ENCODE results near the gene BNIPL.

DNA sequence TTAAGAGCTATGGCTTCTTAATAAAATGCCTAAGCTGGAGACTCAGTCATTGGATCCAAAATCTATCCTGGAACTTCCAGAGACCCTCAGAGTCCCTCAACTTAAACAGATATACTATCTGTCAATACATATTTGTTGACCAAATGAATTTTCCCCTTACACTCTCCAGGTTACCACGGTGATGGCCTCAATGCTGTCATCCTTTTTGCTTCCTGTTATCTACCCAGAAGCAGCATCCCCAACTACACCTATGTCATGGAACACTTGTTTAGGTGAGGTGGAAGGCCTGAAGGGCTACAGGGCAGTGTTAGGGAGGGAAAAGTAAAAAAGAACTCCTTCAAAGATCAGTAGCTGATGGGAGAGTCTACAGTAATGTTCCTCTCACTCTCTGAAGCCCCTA lies 6.8 kb downstream of the BNIPL start:
- no peak for TF ChIP-seq EZH2 (IDR thresholded peaks at IDR 0.05; ENCODE audit: low read length)
- TF ChIP-seq, protein P1, sequence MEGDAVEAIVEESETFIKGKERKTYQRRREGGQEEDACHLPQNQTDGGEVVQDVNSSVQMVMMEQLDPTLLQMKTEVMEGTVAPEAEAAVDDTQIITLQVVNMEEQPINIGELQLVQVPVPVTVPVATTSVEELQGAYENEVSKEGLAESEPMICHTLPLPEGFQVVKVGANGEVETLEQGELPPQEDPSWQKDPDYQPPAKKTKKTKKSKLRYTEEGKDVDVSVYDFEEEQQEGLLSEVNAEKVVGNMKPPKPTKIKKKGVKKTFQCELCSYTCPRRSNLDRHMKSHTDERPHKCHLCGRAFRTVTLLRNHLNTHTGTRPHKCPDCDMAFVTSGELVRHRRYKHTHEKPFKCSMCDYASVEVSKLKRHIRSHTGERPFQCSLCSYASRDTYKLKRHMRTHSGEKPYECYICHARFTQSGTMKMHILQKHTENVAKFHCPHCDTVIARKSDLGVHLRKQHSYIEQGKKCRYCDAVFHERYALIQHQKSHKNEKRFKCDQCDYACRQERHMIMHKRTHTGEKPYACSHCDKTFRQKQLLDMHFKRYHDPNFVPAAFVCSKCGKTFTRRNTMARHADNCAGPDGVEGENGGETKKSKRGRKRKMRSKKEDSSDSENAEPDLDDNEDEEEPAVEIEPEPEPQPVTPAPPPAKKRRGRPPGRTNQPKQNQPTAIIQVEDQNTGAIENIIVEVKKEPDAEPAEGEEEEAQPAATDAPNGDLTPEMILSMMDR (optimal IDR thresholded peaks at IDR 0.05 in 1 of 3, IDR thresholded peaks at IDR 0.05 in 1 of 3, conservative IDR thresholded peaks at IDR 0.05 in 1 of 3; ENCODE audit: extremely low read depth in 1 of 3, insufficient read depth in 2 of 3, low read length in 3 of 3) = no peak

All from keratinocyte (primary cell).